A673 (cell line): ENCODE results near the gene CCDC186. TPM values are rescaled to one million over a fixed set of nuclear protein-coding genes. Genes with fewer than 3 reads are reported as not detected.

Experiments
- BruUV-seq: library from RNA; stranded (reverse); fragments of 400-500 nt; replicated peaks from 2 replicates; lab custom pipeline; 2021; lab: Mats Ljungman, UMichigan
- CTCF ChIA-PET: fragments of 300-600 bp; sonication (Branson Sonifier 250); formaldehyde crosslinking; loops from one replicate; lab custom pipeline; 2022; ENCODE audit warnings: antibody characterized with exemption; lab: Charles Lee
- POLR2A ChIA-PET: fragments of 300-600 bp; sonication (Branson Sonifier 250); formaldehyde crosslinking; loops from one replicate; lab custom pipeline; 2022; ENCODE audit warnings: antibody characterized with exemption; ENCODE audit not compliant: low non-redundant PET; lab: Charles Lee
- DNase-seq: peaks from one replicate; pipeline ENCODE4 v3.0.0-alpha.2; 2015; ENCODE audit warnings: low spot score
- H3K27ac ChIP-seq: fragments of 200-600 bp; sonication (generic); 2 replicates; pipeline ENCODE4 v1.5.1; 2016; ENCODE audit warnings: mixed run types, low read depth, mild to moderate bottlenecking, mixed read lengths, antibody characterized with exemption, low read length; ENCODE audit not compliant: poor library complexity, severe bottlenecking
- H3K27me3 ChIP-seq: fragments of 200-600 bp; sonication (generic); replicated peaks from 2 replicates; pipeline ENCODE4 v1.6.1; 2017; ENCODE audit warnings: mixed run types, low read depth, mild to moderate bottlenecking, mixed read lengths, antibody characterized with exemption, low read length; ENCODE audit not compliant: insufficient read depth, poor library complexity
- H3K36me3 ChIP-seq: fragments of 200-600 bp; sonication (generic); 2 replicates; pipeline ENCODE4 v1.6.1; 2016; ENCODE audit warnings: mixed run types, mild to moderate bottlenecking, mixed read lengths, antibody characterized with exemption, low read length; ENCODE audit not compliant: insufficient read depth, poor library complexity, severe bottlenecking
- H3K4me1 ChIP-seq: fragments of 200-600 bp; sonication (generic); 2 replicates; pipeline ENCODE4 v1.6.1; 2017; ENCODE audit warnings: mixed run types, mild to moderate bottlenecking, mixed read lengths, antibody characterized with exemption, low read length; ENCODE audit not compliant: insufficient read depth, poor library complexity, severe bottlenecking
- H3K4me3 ChIP-seq: fragments of 200-600 bp; sonication (generic); 2 replicates; pipeline ENCODE4 v1.5.1; 2016; ENCODE audit warnings: low read depth, mixed run types, mild to moderate bottlenecking, mixed read lengths, low read length; ENCODE audit not compliant: poor library complexity, severe bottlenecking
- H3K9me3 ChIP-seq: fragments of 200-600 bp; sonication (generic); 2 replicates; pipeline ENCODE4 v1.6.1; 2016; ENCODE audit warnings: mixed run types, low read depth, mild to moderate bottlenecking, mixed read lengths, antibody characterized with exemption, low read length; ENCODE audit not compliant: poor library complexity, severe bottlenecking
- EZH2 ChIP-seq: fragments of 200-600 bp; sonication (generic); IDR thresholded peaks from 2 replicates; pipeline ENCODE4 v1.6.1; 2017; ENCODE audit warnings: borderline replicate concordance, low read depth, mild to moderate bottlenecking, mixed read lengths, antibody characterized with exemption, low read length; ENCODE audit not compliant: poor library complexity, severe bottlenecking
- intact Hi-C: fragments of 100-400 bp; cut with micrococcal nuclease; formaldehyde crosslinking; loops from one replicate; pipeline ENCODE4 v1.10.0; 2022; ENCODE audit not compliant: unreplicated experiment
- total RNA-seq: library from RNA; stranded (reverse); gene quantifications from 2 replicates; pipeline ENCODE4 v1.2.3, GENCODE V29; 2021
- TF ChIP-seq, protein P1 (sequence below): fragments of 300-800, 200-600 bp; sonication (generic); conservative IDR thresholded peaks from 2 replicates; pipeline ENCODE4 v1.5.1; 2017; ENCODE audit warnings: low read depth, mild to moderate bottlenecking, antibody characterized with exemption, low read length, moderate library complexity, mixed read lengths

Gene CCDC186
- total RNA-seq, 1 experiment from 2014 or later = 10.9 TPM

DNA sequence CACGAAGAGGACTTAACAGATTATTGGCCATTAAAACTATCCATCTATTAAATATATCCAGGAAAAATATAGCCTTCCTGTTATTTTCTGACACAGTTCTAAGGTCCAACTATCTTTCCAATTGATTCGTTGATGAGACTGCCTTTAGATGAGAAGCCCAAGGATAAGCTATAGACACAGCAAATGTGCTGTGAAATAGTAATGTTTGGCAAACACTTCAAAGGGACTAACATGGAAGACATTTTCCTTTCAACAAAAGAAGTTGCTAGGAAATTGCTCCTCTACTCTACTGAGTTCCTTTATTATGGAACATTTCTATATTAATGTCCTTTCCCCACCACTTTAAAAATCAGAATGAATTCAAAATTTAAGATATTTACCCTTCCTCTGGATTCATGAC, 38.5 kb downstream of the CCDC186 start:
- POLR2A ChIA-PET = no interaction called here
- H3K36me3 ChIP-seq = peaks cover under 1% of the 10 kb centered on the region
- H3K27ac ChIP-seq = no peak overlapping the region
- BruUV-seq = no TSS peak
- H3K27me3 ChIP-seq = no peaks in the 10 kb centered on the region
- no peaks in the 10 kb centered on the region for H3K9me3 ChIP-seq
- no peak overlapping the region for H3K4me3 ChIP-seq
- no peaks in the 10 kb centered on the region for H3K4me1 ChIP-seq
- no peak for DNase-seq
- CTCF ChIA-PET = interaction anchor here (0.6 kb wide), 1 partner anchor 23 kb away, joined by 3 read pairs; no protein-coding TSS in a partner anchor
- intact Hi-C loops = no loop called here
- TF ChIP-seq, protein P1, sequence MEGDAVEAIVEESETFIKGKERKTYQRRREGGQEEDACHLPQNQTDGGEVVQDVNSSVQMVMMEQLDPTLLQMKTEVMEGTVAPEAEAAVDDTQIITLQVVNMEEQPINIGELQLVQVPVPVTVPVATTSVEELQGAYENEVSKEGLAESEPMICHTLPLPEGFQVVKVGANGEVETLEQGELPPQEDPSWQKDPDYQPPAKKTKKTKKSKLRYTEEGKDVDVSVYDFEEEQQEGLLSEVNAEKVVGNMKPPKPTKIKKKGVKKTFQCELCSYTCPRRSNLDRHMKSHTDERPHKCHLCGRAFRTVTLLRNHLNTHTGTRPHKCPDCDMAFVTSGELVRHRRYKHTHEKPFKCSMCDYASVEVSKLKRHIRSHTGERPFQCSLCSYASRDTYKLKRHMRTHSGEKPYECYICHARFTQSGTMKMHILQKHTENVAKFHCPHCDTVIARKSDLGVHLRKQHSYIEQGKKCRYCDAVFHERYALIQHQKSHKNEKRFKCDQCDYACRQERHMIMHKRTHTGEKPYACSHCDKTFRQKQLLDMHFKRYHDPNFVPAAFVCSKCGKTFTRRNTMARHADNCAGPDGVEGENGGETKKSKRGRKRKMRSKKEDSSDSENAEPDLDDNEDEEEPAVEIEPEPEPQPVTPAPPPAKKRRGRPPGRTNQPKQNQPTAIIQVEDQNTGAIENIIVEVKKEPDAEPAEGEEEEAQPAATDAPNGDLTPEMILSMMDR = no peak
- TF ChIP-seq EZH2 = no peak

DNA sequence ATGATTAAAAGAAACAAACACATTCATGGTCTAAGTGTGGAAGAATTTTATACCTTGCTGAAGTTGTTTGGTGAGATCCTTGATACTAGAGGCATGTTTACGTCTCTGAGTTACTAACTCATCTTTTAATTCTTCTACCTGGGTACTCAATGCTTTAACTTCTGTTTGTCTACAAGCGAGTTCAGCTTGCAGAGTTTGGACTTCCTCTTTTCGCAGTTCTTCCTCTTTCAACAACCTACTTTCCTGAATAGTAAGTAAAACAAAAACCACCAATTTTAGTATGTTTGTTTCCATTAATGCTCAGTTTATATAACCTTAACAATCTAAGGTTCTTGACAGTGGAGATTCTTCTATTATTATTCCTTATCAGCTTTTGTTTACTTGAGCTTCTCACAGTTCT, 42.9 kb downstream of the CCDC186 start:
- H3K4me1 ChIP-seq = no peaks in the 10 kb centered on the region
- ChIA-PET CTCF (no interaction called here), POLR2A (no interaction called here)
- intact Hi-C loops = no loop called here
- TF ChIP-seq EZH2 = no peak
- TF ChIP-seq, protein P1 = no peak
- no peak overlapping the region for H3K27ac ChIP-seq
- DNase-seq = no peak
- no peaks in the 10 kb centered on the region for H3K9me3 ChIP-seq
- H3K4me3 ChIP-seq = no peak overlapping the region
- H3K36me3 ChIP-seq = peaks cover 3% of the 10 kb centered on the region
- H3K27me3 ChIP-seq = no peaks in the 10 kb centered on the region
- no TSS peak for BruUV-seq

DNA sequence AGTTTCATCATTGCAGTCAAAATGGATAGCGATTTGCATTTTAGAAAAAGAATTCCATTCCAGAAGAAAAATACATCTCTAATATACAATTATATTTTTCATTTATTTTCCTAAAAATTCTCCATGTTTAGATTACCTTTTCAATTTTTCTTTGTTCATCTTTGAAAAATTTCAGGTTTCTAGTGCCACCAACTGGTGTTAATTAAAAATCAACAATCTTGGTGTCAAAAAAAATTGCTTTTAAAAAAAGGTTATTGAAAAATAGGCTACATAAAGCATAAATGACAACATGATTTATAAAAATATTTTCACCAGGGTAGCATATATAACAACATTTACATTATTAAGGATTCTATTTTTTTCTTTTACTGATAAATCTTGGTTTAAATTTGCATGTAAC, 53.0 kb downstream of the CCDC186 start:
- POLR2A ChIA-PET = no interaction called here
- Histone ChIP-seq H3K4me1 (no peaks in the 10 kb centered on the region), H3K27me3 (no peaks in the 10 kb centered on the region), H3K36me3 (no peaks in the 10 kb centered on the region), H3K9me3 (no peaks in the 10 kb centered on the region), H3K27ac (no peak overlapping the region), H3K4me3 (no peak overlapping the region)
- TF ChIP-seq, protein P1 = no peak; the same call in 1 of the 2 replicates
- no peak for TF ChIP-seq EZH2
- BruUV-seq = no TSS peak
- no peak for DNase-seq
- intact Hi-C loops = no loop called here
- CTCF ChIA-PET = no interaction called here
